AG20443 (cell line): ENCODE data around the gene FXYD6.

ENCODE experiments used
- DNase-seq: peaks from one replicate; pipeline ENCODE4 v3.0.0; 2012; ENCODE audit warnings: low spot score, mixed read lengths

The FXYD6 gene

DNA sequence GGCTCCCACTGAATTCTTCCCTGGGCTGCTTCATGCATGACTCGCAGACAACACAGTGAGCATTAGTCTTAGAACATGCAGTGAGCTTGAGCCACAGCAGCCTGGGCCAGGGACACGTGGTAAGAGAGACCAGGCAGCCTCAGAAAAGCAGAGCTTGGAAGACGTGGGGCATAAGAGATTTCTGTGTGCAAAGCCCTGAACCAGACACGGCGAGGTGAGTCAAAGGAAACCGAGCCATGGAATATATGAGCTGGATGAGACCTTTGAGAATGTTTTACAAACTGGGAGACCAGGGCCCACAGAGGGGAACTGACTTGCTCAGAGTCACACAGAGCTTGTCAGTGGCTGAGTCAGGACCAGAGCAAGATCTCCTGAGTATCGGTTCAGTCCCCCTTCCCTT lies 8.5 kb upstream of the FXYD6 start:
- DNase-seq: no peak

DNA sequence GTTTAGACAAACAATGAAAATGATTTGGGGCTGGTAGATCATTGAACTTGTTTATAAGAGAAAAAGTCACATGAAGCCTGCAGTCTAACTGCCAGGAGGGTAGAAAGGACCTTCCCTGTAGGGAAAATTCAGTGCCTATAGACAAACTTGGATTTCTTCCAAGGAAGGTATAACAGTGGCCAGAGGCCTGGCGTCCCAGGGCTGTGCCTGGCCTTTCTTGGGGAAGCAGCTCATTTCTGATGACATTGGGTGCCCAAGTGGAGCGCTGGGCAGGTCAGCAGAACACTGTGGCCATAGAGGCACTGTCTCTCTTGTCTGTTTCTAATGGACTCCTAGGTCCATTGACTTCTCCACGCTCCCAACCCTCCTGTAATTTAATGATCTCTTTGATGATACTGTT lies 6.6 kb upstream of the FXYD6 start:
- DNase-seq: no peak

DNA sequence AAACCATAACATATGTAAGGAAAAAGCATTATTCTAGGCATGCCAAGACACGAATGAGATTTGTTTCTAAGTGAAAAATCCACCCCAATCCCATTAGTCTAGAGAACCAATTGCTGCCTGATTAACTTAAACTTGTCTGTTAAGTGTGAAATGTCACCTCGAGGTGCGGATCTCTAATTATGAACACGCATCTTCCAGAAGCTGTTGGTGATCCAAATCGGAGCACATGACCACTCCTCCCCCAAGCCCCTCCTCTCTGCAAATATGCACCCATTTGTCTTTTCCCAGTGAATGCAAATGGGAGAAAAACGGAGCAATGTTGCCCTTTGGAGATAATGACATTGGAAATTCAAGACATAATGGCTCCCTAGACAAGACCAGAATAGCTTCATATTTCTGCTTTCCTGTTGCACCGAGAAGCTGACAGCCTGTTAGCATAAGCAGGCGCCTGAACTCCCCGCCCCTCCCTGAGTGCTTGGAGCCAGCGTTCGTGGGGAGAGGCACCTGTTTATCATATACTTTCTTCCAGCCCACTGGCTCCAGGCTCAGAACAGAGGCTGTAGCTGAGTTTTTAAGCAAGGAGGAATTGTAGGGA lies 6.0 kb upstream of the FXYD6 start:
- no peak for DNase-seq

DNA sequence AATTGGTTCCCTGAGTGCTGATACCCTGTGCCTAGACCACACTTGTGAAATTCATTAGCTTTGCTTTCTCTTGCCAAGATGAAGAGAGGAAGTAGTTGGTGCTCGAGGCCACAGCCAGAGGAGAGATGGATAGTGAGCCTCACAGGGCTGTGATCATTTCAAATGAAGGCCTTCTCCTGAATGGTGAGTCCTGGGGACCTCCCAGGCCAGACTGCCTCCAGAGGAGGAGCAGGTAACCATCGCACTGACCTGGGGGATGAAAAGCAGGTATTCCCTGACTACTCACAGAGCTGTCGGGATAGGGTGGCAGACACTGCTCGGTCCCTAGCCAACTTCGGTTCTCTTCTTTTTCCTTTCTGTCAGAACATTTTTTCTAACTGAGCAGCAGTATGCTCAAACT lies 4.8 kb upstream of the FXYD6 start:
- DNase-seq: no peak

DNA sequence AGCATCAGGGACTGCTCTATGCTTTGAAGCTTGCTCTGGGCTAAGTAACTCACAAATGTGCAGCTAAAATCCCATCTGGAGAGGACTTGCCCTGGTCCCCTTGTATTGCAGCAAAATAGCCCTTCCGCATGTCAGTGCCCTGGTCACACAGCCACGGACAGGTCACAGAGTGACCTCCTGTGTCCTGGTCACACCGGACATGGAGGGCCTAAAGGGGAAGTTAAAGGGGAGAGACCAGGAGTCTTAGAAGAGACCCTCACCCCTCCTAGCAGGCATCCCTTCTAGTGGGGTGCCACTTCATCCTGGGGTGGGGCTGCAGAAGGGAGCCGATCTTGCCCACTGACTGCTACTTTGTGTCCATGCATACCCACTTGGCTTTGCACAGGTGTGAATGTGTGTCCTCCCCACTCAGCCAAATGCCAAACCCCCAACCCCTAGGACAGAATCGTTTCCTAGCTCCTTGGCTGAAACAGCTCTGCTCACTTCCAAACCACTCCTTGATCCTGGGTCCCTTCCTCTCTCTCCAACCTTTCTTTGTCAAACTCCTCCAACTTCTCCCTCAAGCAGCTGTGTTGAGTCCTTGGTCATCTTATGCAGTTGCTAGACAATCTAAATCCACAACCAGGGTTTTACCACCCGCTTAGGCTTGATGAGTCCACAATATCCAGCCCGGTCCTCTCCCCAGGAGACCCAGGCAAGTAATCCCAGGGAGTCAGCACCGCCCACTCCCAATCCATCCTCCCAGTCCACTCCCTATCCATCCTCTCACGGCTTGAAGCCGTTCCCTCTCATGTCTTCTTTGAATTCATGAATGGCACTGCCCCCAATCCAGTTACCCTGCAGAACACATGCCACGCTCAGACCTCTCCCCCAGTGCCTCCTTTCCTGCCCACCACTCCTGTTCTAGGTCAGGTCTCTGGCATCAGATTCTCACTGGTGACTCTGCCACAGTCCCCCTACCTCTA lies 3.3 kb upstream of the FXYD6 start:
- DNase-seq: no peak

DNA sequence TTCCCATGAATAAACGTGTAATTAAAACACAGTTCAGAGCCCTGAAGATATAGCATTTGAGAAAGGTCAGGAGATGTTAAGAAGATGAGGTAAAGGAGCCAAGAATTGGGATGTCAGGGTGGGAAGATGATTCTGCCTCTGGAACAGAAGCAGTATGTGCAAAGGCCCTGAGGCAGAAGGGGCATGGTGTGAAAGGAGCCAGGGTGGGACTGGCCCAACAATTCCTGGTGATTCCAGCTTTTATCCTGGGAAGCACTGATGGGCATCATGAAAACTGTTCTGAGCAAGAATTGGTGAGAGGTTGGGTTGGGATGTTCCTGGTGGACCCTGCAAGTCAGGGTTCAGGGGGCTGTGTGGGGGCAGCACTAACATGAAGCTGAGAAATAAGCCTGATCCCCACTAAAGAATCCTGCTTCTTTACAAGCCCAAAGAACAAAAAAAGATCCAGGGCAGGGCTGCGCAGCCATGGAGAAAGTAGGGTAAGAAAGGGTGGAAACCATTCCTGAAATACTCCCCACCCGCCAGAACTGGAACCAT lies 2.5 kb upstream of the FXYD6 start:
- DNase-seq: no peak

DNA sequence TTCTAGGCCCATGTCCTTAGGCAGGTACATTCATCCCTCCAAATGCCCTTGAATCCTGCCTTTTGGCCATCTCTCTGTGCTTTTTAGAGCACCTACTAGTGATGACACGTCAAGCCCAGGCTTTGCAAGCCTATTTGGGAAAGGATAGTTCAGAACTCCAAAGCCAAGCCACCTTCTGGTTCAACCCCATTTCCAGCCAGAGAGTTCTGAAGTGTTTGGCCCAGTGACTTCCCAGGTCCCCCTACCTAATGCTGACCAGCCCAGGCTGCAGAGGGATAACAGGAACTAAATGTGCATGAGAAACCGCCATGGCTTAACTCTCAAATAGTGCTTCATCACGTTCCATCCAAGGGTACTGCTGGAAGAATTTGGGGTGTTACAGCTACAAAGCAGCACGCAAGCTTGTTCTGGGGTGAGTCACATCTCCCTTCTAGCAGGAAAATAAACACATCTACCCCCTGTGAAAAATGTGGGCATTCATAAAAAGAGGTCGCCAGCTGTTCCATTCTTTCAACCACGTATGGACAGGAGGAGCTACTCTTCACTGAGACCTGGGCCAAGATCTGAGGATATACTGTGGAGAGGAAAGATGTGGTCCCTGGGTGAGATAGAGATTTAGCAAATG lies 2.0 kb upstream of the FXYD6 start:
- DNase-seq: no peak

DNA sequence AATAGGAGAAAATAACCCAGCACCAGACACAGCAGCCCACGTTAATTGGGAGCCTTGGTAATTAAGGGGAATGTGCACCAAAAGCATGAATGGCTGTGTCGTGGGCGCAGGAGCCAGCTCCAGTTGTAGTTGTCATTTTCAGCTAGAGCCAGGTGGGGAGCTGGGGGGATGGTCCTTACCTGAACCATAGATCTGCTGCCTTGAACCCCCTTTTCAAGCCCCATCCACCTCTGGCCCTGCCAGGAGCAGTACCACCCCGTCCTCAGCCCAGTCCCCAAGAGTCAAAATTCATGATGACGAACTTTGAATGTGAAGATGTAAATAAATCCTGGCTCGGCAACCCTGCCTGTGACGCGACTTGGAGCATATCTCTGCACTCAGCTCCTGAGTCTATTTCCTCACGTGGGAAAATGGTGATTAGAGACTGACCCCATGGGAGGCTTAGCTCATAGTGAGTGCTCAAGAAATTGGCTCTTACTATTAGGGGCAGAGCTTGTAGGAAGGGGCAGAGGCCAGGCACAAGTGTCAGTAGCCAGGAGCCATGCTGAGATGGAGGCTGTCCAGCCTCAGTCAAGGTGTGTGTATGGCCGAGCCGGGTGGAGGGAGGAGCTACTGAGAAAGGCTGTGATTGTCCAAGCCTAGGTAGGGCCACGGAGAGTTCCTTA lies 794 bp upstream of the FXYD6 start:
- no peak for DNase-seq

DNA sequence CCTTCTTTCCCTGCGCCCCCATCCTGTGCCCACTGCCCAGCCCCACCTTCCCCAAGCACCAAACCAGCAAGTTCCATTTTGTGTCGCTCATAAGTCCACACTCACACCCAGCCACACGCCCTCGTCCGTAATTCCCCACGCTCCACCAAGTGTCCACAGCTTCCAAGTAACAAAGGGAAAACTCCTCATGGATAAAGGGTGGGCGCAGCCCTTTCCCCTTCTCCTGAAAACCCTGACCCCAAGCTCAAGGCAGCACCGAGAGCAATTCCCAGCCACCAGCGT lies 458 bp downstream of the FXYD6 start:
- no peak for DNase-seq

DNA sequence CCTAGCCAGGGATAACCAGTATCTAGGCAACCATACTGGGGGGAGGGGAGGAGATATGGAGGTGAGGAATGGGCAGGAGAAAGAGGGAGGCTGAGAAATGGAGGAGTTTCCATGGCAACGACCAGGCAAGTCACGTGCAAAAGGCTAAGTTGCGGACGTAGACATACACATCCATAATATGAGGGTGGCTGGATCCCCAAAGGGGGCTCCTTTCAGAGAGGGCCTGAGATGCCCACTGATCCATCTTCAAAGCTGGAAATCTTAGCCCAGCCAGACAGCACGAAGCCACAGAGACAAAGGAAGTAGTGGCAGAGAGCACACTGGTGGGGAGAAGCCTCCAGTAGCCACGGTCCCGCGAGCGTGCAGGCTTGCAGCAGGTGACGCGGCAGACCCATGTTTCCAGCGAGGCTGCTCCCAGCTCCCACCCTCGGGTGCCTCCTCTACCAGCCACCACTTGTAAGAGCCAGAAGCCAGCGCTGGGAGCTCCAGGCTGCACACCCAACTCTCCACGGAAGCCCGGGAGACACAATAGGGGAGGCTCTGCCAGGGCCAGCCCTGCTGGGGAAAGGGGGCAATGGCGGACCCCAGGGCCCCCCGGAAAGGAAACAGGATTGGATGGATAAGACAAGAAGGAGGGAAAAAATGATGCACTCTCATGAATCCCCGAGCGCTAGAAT lies 938 bp downstream of the FXYD6 start:
- DNase-seq: no peak

DNA sequence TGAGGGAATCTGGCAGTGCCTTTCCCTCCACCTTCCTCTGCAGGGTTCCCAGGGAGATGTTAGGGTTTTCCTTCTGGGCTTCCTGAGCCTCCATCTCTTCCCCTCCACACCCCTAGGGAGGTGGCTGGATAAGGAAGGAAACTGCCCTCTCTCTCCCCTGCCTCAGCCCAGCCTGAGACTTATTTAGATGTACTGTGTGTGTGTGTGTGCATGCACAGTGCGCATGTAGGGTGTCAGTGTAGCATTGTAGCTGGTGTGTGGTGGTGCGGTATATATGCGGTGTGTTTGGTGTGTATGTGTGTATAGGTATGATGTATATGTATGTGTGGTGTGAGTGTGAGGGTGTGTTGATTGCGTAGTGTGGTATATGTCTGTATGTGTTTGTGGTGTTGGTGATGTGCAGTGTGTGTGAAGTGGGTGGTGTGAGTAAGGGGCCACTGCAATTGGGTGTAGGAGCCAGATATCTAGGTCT lies 1.5 kb downstream of the FXYD6 start:
- DNase-seq: no peak

DNA sequence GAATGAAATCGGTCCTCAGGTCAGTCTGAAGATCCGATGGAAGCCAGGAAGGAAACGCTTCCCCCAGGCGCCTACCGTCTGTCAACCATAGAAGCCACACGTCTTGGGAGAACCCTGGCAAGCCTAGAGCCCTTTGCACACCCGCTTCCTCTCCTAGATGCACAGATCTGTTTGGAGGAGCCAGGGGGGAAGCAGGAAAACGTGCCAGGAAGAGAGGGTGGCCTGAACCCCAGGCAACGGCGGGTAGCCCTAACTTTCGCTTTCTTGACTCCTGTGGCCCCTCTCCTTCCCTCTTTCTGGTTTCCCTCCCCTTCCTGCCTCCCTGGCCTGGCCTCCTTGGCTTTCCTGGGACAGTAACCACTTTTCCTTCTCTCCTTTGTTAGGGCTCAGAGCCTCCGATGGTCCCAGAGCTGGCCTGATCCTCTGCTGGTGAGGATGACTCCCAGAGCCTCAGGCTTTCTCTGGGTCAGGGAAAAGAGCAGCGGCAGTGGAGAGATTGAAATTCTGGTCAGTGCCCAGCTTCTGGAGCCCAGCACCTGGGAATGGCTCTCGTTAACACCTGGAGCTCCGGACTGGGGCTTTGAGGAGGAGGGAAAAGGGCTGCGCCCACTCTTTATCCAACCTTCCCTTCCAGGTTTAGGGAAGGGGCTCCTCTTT lies 2.1 kb downstream of the FXYD6 start:
- DNase-seq: no peak

DNA sequence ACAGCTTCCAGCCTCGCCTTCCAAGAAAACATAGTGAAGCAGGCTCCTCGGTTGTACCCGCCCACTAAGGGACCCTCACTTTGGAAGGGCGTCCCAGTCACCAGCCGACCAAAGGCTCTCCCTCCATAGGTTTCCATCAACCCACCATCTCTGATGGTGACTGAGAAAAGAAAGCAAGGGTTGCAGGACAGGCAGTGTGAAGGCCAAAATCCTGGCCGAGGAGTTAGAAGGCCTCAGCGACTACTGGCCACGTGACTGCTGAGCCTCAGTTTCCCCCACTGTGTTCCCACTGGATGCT lies 2.7 kb downstream of the FXYD6 start:
- no peak for DNase-seq

DNA sequence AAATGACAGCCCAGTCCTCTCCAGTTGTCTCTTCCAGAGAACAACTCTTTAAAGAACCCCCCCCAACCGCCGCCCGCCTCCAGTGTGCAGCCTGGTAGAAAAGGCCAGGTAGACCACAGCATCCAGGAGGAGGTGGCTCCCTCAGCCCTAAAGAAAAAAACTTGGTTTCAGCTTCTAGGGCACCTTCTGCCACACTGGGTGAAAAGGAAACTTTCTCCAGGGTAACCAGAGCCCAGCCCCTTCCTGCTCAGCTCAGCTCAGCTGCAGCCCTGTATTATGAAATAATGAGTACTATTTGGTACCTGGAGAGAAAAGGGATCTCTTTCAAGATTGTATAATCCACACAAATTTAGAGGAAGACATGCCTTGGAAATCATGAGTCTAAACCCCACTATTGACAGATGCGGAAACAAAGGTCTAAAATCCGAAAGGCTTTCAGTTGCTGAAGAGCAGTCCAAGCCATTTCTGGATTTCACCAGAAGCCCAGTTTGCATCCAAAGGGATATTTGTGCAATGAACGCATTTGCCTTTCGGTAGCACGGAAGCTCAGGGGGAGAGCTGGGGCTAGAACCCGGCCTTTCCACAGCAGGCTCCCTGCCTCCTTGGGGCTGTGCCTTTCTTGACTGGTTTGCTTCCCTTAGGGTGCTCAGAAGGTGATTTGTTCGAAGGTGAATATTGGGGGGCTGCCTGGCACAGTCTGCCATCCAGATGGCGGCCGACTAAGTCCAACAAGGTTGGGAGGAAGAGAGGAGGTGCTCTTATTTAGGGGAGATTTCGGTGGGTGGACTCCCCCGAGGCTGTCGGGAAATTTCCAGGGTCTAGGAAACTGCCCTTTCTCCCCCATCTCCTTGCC lies 3.3 kb downstream of the FXYD6 start:
- no peak for DNase-seq

DNA sequence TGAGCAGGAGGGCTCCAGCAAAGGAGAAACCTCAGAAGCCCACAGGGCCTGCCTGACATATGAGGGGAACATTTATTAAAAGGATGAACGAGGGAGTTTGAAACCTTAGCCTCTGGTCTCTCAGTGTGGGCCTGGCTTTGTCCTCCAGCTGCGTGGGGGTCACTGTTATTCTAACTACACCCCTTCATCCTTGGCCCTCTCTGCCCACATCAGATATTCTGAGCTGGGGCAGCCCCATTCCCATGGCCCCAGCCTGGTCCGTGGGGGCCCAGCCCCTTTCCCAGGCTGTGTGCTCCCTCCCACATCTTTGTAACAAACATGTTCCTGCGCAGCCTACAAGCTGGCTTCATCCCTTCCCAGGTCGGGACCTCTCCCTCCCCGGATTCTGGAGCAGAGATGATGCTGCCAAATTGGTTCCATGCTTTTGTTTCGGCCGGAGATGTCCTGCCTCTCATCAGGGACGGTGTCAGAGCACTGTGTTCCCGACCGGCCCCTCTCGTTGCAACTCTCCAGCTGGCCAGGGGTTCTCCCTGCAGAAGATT lies 4.0 kb downstream of the FXYD6 start:
- no peak for DNase-seq

DNA sequence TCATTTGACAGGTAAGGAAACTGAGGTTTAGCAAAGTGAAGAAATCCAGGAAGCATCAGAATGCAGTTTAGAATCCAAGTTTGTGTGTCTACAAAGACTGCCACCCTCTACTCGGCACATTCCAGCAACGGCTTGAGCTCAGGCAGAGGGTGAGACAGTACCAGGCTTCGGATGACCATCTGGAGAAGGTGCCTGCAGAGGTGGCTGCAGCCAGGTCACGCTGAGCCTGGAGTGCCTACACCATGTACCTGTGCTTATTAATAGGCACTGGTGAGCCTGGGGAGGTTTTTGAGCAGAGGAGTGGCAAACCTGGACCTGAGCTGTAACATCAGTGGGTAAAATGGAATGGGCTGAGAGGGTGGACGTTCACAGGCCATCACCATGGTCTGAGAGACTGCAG lies 4.7 kb downstream of the FXYD6 start:
- DNase-seq: no peak

DNA sequence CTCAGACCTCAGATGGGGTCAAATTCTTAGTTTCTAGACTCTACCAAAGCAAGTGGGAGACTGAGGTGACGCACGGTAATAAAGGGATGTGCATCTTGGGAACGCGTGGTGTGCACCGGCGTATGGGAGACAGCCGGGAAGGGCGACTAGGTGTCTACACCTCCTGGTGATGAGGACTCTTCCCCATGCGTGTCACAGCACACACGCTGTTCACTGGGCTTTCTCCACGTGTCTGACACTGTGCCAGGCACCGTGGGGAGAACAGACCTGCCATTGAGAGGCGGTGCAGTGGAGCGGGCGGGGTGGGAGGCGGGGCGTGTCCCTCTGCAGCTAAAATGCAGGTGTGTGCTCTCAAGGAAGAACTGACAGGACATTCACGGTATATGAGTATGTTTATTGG lies 5.3 kb downstream of the FXYD6 start:
- no peak for DNase-seq

DNA sequence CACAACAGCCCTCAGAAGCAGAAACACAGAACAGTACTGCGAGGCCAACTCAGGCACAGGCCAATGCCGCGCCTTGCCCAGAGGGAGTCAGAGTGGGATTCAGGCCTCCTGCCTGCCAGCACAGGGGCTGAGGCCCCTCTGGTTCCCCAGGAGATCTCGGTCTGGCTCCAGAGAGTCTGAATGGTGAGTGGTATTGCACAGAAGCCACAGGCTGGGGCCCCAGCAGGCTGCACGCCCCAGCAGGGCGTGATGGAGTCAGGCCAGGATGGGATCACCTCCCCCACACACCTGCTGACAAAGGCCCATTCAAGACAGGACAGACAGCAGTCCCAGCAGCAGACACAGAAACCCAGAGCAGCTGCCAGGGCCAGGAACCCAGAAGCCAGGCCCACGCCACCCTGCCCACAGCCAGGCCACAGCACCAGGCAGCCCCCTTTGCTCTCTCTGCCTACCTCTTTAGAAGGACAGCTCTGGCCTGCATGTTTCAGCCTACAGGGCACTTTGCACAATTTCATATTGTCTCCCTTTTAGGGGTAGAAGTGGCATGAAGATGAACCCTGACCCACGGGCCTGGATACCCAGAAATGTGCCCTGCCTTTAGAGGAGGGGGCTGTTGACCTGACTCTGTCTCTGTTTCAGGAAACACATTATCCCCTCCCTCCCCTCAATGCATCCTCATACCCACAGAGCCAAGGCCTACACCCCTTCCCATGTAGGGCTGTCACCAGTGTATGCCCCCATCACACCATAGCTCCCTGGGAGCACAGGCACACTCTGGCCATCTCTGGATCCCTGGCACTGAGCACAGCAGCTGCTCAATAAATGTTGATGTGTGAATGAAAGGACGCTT lies 6.1 kb downstream of the FXYD6 start:
- DNase-seq: peak; percentile 4

DNA sequence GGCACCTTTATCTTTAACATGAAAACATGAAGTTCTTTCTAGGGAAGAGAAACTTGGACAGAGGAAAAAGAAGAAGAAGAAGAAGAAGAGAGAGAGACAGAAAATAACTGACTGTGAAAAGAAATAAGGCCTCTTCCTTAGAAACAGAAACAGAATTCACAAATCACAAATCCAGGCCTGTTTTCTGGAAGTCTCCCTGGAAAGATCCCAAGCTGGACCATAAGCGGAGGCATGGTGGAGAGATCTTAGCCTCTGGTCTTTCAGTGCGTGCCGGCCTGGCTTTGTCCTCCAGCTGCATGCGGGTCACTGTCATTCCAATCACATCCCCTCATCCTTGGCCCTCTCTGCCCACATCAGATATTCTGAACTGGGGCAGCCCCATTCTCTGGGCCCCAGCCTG lies 6.9 kb downstream of the FXYD6 start:
- no peak for DNase-seq
